Endothelial cell of umbilical vein (primary cell): ENCODE measurements around the gene FOXL3.
"Not testable (repeated sequence)": the region's sequence is repeated elsewhere in the genome, so short reads cannot be mapped to it uniquely, and the experiment has no call there.

ENCODE experiments used
- EZH2 ChIP-seq: IDR thresholded peaks from 2 replicates; pipeline ENCODE4 v1.6.1; 2012; ENCODE audit warnings: borderline replicate concordance, low read depth, mild to moderate bottlenecking, moderate library complexity, low read length, inconsistent platforms; ENCODE audit not compliant: severe bottlenecking
- FOS ChIP-seq: IDR thresholded peaks from 2 replicates; pipeline ENCODE4 v1.6.1; 2011; ENCODE audit warnings: mild to moderate bottlenecking, low read length, moderate library complexity, borderline replicate concordance; ENCODE audit not compliant: insufficient read depth
- JUN ChIP-seq: IDR thresholded peaks from 2 replicates; pipeline ENCODE4 v1.6.1; 2011; ENCODE audit warnings: borderline replicate concordance, low read depth; ENCODE audit not compliant: insufficient read length, insufficient read depth
- POLR2A ChIP-seq: IDR thresholded peaks from 2 replicates; pipeline ENCODE4 v1.6.1; 2012; ENCODE audit warnings: low read depth, mild to moderate bottlenecking, control low read depth, low read length
- POLR2AphosphoS5 ChIP-seq: IDR thresholded peaks from 2 replicates; pipeline ENCODE4 v1.6.1; 2012; ENCODE audit warnings: low read depth, mild to moderate bottlenecking, control low read depth, low read length, moderate library complexity; ENCODE audit not compliant: insufficient read depth
- TF ChIP-seq, protein P1 (sequence below), 2 donors: IDR thresholded peaks; 1 replicate in 1 of 2; 2 replicates in 1 of 2; pipeline ENCODE4 v1.5.1; 2011; ENCODE audit warnings: low read length in 2 of 2, mild to moderate bottlenecking in 2 of 2, moderate library complexity in 2 of 2, control low read depth in 1 of 2, inconsistent platforms in 1 of 2, low read depth in 1 of 2; ENCODE audit not compliant: insufficient read depth in 1 of 2; ENCODE audit errors: extremely low read depth in 1 of 2
- TF ChIP-seq, protein P2 (sequence below): IDR thresholded peaks from 2 replicates; pipeline ENCODE4 v1.6.1; 2011; ENCODE audit not compliant: insufficient read depth, insufficient read length

DNA sequence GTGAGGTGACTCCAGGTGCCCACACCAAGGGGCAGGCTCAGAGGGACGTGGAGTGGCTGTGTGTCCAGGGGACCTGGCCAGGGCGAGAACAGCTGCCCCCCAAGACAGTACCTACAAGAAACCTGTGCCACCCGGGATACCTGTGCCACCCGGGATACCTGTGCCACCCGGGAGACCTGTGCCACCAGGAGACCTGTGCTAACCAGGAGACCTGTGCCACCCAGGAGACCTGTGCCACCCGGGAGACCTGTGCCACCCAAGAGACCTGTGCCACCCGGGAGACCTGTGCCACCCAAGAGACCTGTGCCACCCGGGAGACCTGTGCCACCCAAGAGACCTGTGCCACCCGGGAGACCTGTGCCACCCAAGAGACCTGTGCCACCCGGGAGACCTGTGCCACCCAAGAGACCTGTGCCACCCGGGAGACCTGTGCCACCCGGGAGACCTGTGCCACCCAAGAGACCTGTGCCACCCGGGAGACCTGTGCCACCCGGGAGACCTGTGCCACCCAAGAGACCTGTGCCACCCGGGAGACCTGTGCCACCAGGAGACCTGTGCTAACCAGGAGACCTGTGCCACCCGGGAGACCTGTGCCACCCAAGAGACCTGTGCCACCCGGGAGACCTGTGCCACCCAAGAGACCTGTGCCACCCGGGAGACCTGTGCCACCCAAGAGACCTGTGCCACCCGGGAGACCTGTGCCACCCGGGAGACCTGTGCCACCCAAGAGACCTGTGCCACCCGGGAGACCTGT lies 47.0 kb upstream of the FOXL3 start:
- not testable (repeated sequence) for TF ChIP-seq POLR2AphosphoS5, POLR2A, EZH2, JUN, FOS
- TF ChIP-seq, protein P1, sequence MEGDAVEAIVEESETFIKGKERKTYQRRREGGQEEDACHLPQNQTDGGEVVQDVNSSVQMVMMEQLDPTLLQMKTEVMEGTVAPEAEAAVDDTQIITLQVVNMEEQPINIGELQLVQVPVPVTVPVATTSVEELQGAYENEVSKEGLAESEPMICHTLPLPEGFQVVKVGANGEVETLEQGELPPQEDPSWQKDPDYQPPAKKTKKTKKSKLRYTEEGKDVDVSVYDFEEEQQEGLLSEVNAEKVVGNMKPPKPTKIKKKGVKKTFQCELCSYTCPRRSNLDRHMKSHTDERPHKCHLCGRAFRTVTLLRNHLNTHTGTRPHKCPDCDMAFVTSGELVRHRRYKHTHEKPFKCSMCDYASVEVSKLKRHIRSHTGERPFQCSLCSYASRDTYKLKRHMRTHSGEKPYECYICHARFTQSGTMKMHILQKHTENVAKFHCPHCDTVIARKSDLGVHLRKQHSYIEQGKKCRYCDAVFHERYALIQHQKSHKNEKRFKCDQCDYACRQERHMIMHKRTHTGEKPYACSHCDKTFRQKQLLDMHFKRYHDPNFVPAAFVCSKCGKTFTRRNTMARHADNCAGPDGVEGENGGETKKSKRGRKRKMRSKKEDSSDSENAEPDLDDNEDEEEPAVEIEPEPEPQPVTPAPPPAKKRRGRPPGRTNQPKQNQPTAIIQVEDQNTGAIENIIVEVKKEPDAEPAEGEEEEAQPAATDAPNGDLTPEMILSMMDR (IDR thresholded peaks at IDR 0.05; ENCODE audit: extremely low read depth in 1 of 2, insufficient read depth in 1 of 2, low read depth in 1 of 2, low read length in 2 of 2), result not testable (repeated sequence)
- TF ChIP-seq, protein P2, sequence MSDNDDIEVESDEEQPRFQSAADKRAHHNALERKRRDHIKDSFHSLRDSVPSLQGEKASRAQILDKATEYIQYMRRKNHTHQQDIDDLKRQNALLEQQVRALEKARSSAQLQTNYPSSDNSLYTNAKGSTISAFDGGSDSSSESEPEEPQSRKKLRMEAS, result not testable (repeated sequence)
